Left lung (tissue), 10 donors: ENCODE data around the gene FLT4. TPM values are rescaled to one million over a fixed set of nuclear protein-coding genes. Genes with fewer than 3 reads are reported as not detected.

Experiments
- ATAC-seq: fragments of 200-7000 bp; cut with Tn5 transposase; one replicate; pipeline ENCODE4 v1.9.1; 2020; ENCODE audit warnings: moderate library complexity
- DNase-seq, 4 donors: peaks; one replicate each; pipeline ENCODE4 v3.0.0-alpha.2; 2013 to 2020
- H3K27ac ChIP-seq, 2 donors: fragments of 200-600 bp; sonication (generic) in 1 of 2; one replicate each; pipeline versions ENCODE4 v1.5.0 to v1.8.0; 2020 to 2021
- H3K27me3 ChIP-seq, 2 donors: fragments of 200-600 bp; sonication (generic) in 1 of 2; one replicate each; pipeline versions ENCODE4 v1.5.0 to v1.8.0; 2020 to 2021
- H3K36me3 ChIP-seq, 2 donors: fragments of 200-600 bp; sonication (generic) in 1 of 2; one replicate each; pipeline versions ENCODE4 v1.5.0 to v1.8.0; 2020 to 2021
- H3K4me1 ChIP-seq, 2 donors: fragments of 200-600 bp; one replicate each; pipeline ENCODE4 v1.8.0; 2021
- H3K4me3 ChIP-seq, 2 donors: fragments of 200-600 bp; sonication (generic) in 1 of 2; one replicate each; pipeline versions ENCODE4 v1.5.0 to v1.8.0; 2020 to 2021; ENCODE audit warnings: mild to moderate bottlenecking in 1 of 2
- H3K9me3 ChIP-seq, 2 donors: fragments of 200-600 bp; sonication (generic) in 1 of 2; one replicate each; pipeline versions ENCODE4 v1.5.0 to v1.8.0; 2020 to 2021
- intact Hi-C, 2 donors: fragments of 100-400 bp; cut with DNase I; formaldehyde crosslinking; loops; one replicate each; pipeline versions ENCODE4 v1.11.2 to v1.14.2; 2022
- polyA plus RNA-seq, 6 donors: library from polyadenylated mRNA; unstranded; fragments of 120-200 nt; gene quantifications; one replicate each; pipeline ENCODE4 v1.2.1, GENCODE V29; 2013; ENCODE audit not compliant: insufficient read length in 6 of 6
- total RNA-seq, 2 donors: library from RNA; stranded (reverse); fragmentation: NEBNext Ultra II Directional; extraction: Animal tissue kit (Norgen Biotek cat#: 25700); gene quantifications; one replicate each; pipeline ENCODE4 v1.2.1, GENCODE V29; 2021
- TF ChIP-seq, protein P1 (sequence below), 2 donors: fragments of 200-600 bp; sonication (generic) in 1 of 2; IDR thresholded peaks; one replicate each; pipeline versions ENCODE4 v1.5.0 to v1.8.0; 2021; ENCODE audit warnings: antibody characterized with exemption in 2 of 2
- donor health status: DM: no; HTN: yes; CAD: no.
- donor health status: DM: no; HTN: no; CAD: no.

The FLT4 gene
- total and polyA plus RNA-seq, 8 donors, result 21.7 to 48.5 (median 38.2) TPM

DNA sequence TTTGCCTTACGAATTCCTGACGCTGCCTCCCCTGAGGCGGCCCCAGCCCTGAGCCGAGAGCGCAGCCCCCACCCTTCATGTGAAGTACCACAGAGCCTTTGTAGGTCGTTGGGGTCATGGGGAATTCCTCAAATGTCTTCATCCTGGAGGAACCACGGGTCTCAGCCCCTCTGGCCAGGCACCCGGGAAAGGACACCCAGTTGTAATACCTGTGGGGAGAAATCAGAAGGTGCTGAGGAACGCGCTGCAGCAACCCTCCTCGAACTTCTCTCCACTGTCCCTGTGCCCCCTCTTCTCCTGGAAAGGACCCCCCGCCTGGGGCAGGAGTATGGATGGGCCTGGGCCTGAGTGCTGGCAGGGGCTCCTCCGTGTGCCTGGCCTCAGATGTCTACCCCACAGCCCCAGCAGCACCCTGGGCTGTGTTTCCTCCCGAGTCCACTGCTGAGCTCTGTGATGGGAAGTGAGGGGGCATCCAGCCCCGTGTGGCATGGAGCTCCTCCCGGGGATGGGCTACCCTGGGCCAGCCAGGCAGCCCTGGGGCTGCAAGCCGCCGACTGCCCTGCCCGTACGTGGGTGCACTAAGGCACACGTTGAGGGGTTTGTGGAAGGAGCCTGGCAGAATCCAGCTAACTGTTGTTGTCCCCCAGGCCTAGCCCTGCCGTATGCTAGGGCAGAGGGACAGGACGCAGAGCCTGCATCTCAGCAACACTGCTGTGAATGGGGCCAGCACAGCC, 39.4 kb downstream of the FLT4 start:
- H3K27ac ChIP-seq, result no peak overlapping the region
- no peak for ATAC-seq
- H3K36me3 ChIP-seq, result no peaks in the 10 kb centered on the region
- H3K4me3 ChIP-seq, result no peak overlapping the region
- no peaks in the 10 kb centered on the region for H3K27me3 ChIP-seq
- intact Hi-C loops, result no loop called here
- H3K9me3 ChIP-seq, result no peaks in the 10 kb centered on the region
- peak in 1 of 4 donors; percentile 58 for DNase-seq
- H3K4me1 ChIP-seq, result no peaks in the 10 kb centered on the region
- TF ChIP-seq, protein P1, sequence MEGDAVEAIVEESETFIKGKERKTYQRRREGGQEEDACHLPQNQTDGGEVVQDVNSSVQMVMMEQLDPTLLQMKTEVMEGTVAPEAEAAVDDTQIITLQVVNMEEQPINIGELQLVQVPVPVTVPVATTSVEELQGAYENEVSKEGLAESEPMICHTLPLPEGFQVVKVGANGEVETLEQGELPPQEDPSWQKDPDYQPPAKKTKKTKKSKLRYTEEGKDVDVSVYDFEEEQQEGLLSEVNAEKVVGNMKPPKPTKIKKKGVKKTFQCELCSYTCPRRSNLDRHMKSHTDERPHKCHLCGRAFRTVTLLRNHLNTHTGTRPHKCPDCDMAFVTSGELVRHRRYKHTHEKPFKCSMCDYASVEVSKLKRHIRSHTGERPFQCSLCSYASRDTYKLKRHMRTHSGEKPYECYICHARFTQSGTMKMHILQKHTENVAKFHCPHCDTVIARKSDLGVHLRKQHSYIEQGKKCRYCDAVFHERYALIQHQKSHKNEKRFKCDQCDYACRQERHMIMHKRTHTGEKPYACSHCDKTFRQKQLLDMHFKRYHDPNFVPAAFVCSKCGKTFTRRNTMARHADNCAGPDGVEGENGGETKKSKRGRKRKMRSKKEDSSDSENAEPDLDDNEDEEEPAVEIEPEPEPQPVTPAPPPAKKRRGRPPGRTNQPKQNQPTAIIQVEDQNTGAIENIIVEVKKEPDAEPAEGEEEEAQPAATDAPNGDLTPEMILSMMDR (IDR thresholded peaks at IDR 0.05), result no peak

DNA sequence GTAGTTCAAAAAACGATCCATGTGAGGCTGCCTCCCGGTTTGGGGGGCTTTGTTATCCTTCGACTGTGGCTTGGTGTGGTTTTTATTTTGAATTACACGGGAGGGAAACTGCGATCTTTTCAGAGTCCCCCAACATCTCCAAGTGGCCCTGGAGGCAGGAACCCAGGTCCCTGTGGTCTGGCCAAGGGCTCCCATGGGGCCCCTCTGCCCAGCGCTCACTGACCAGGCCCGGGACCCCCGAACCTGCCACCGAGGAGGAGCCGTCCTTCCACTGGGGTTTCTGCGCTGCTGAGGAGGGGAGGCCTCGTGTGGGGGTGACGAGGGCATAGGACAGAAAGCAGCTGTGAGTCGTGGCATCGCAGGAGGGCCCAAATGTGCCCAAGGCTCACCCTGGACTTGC, 40.0 kb downstream of the FLT4 start:
- Histone ChIP-seq H3K4me3 (no peak overlapping the region), H3K9me3 (no peaks in the 10 kb centered on the region), H3K36me3 (no peaks in the 10 kb centered on the region), H3K27ac (no peak overlapping the region), H3K27me3 (no peaks in the 10 kb centered on the region), H3K4me1 (no peaks in the 10 kb centered on the region)
- intact Hi-C loops, result no loop called here
- ATAC-seq (no peak), DNase-seq (peak in 1 of 4 donors; percentile 54)
- TF ChIP-seq, protein P1 (IDR thresholded peaks at IDR 0.05), result no peak

GRCh38 chr5:180608572-180609310, 40.7 kb downstream of the FLT4 start:
- H3K9me3 ChIP-seq, result no peaks in the 10 kb centered on the region
- no peak overlapping the region for H3K4me3 ChIP-seq
- H3K27me3 ChIP-seq, result no peaks in the 10 kb centered on the region
- peak; percentile 7 for ATAC-seq
- intact Hi-C loops, result no loop called here
- no peaks in the 10 kb centered on the region for H3K36me3 ChIP-seq
- H3K27ac ChIP-seq, result no peak overlapping the region
- TF ChIP-seq, protein P1 (IDR thresholded peaks at IDR 0.05), result no peak
- peak in 1 of 4 donors; percentile 72 for DNase-seq
- H3K4me1 ChIP-seq, result no peaks in the 10 kb centered on the region

DNA sequence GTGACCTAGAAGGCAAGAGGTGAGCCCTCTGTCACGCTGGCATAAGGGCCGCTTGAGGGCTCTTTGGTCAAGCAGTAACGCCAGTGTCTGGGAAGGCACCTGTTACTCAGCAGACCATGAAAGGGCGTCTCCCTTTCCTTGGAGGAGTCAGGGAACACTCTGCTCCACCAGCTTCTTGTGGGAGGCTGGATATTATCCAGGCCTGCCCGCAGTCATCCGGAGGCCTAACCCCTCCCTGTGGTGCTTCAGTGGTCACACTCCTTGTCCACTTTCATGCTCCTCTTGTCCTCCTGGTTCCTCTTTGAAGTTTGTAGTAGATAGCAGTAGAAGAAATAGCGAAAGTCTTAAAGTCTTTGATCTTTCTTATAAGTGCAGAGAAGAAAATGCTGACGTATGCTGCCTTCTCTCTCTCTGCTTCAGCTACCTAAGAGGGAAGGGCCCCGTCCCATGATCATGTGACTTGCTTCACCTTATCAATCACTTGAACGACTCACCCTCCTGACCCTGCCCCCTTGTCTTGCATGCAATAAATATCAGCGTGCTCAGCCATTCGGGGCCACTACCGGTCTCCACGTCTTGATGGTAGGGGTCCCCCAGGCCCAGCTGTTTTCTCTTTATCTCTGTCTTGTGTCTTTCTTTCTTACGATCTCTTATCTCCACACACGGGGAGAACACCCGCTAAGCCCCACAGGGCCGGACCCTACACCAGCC, 41.4 kb downstream of the FLT4 start:
- Histone ChIP-seq H3K27ac (no peak overlapping the region), H3K4me1 (no peaks in the 10 kb centered on the region)
- intact Hi-C loops, result no loop called here

More for the DNA sequence above, 41.4 kb downstream of the FLT4 start:
- peak; percentile 22 for ATAC-seq
- no peak overlapping the region for H3K4me3 ChIP-seq
- TF ChIP-seq, protein P1 (IDR thresholded peaks at IDR 0.05), result no peak
- no peaks in the 10 kb centered on the region for H3K36me3 ChIP-seq
- H3K9me3 ChIP-seq, result no peaks in the 10 kb centered on the region
- H3K27me3 ChIP-seq, result no peaks in the 10 kb centered on the region
- peak in 2 of 4 donors; percentile 36 to 82 for DNase-seq
